IPS-18c (cell line): ENCODE data around the gene NAV3.

ENCODE experiments used
- H3K4me3 ChIP-seq: 2 replicates; pipeline ENCODE4 v1.7.0; 2013; ENCODE audit warnings: low read depth, mild to moderate bottlenecking, low read length, moderate library complexity; ENCODE audit not compliant: insufficient read depth
- H3K9me3 ChIP-seq: one replicate; pipeline ENCODE4 v1.6.1; 2013; ENCODE audit warnings: mild to moderate bottlenecking, low read length, moderate library complexity; ENCODE audit not compliant: control insufficient read depth, insufficient read depth

The NAV3 gene

DNA sequence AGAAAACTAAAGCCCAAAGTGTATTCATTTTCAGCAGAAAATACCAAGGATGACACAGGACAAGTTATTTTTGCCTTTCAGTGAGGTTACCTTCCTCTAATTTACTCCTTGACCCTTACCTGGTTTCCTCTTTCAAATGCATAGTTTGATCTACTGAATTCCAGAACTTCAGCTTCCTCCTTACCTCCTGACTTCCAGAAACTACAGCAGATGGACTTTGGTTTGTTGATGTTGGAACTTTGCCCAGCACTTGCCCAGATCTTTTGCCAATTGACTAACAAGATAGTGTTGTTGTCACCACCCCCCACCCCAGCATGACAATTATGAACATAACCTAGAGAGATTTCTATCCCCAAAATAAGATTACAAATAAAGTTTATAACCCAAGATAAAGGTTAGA, 63.2 kb downstream of the NAV3 start:
- Histone ChIP-seq H3K4me3 (no peak overlapping the region), H3K9me3 (no peaks in the 10 kb centered on the region)

DNA sequence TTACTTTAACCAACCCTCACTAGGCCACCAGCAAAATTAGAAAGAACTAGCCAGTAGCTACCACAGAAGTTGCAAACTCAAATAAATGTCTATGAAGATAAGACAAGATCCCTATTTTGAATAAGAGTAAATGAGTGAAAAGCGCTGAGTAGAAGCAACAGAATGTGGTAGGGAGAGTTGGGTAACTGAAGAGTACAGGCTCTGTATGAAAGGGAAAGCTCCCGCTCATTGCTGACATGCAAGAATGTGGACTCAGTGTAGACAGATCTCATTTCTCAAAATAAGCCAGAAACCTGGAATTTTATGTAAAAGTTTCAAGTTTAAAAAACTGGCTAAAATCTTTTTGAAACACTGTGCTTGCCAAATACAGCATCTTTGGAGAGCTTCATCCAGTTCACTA, 63.9 kb downstream of the NAV3 start:
- Histone ChIP-seq H3K9me3 (no peaks in the 10 kb centered on the region), H3K4me3 (no peak overlapping the region)

DNA sequence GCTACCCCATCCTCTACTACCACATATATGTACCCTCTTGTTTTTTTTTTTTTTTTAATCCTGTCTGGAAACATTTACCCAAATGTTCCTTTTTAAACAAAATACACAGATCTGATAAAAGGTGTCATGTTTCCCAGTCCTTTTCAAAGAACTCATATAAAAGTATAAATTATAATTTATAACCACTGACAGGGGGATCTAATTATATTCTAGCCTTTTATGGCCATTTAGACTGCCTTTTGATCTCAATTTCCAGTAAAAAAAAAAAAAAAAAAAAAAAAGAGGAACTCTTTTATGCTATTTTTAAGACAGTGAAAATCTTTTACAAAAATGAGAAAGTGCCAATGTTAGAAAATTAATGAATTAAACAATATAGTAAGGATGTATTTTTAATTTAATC, 65.0 kb downstream of the NAV3 start:
- Histone ChIP-seq H3K9me3 (no peaks in the 10 kb centered on the region), H3K4me3 (no peak overlapping the region)

DNA sequence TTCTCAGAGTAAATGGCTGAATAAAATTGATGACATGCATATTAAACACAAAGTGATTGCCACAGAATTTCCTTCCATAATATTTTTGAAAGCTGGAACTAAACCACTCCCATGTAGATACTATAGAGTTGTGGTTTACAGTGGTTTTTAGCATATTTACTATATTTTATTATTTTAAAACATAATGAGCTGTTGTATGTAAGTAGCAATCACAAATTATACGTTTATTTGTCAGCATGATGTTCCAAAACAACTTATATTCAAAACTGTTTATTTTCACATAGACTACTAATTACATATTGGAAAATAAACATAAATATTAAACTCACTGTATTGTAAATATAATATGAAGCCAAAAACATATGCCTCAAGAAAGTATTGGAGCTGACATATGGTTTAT, 77.2 kb downstream of the NAV3 start:
- Histone ChIP-seq H3K4me3 (no peak overlapping the region), H3K9me3 (no peaks in the 10 kb centered on the region)

DNA sequence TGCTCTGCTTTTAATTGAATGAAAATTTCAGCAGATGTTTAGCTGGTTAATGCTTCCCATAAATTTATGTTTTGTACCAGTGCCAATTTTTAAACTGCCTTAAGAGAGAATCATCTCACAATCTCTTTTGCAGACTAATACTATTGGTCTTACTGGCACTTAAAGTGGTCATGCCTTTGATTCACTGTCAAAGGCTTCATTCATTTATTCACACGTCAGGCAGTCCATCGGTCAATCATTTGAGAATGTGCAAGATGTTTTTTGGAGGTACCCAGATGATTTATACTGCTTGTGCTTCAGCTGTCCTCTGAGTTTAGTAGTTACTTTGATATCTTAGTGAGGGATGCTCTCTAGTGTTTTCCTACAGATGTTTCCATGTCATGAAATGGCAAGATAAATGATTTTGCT, 83.4 kb downstream of the NAV3 start:
- Histone ChIP-seq H3K9me3 (no peaks in the 10 kb centered on the region), H3K4me3 (no peak overlapping the region)

GRCh38 chr12:77915071-77915600, 84.4 kb downstream of the NAV3 start:
- Histone ChIP-seq H3K9me3 (no peaks in the 10 kb centered on the region), H3K4me3 (no peak overlapping the region)

GRCh38 chr12:77916276-77916675, 85.6 kb downstream of the NAV3 start:
- no peak overlapping the region for H3K4me3 ChIP-seq
- no peaks in the 10 kb centered on the region for H3K9me3 ChIP-seq

- Histone ChIP-seq H3K9me3 (no peaks in the 10 kb centered on the region), H3K4me3 (no peak overlapping the region)
These were observed 87.4 kb downstream of the NAV3 start for GRCh38 chr12:77918046-77918445.

DNA sequence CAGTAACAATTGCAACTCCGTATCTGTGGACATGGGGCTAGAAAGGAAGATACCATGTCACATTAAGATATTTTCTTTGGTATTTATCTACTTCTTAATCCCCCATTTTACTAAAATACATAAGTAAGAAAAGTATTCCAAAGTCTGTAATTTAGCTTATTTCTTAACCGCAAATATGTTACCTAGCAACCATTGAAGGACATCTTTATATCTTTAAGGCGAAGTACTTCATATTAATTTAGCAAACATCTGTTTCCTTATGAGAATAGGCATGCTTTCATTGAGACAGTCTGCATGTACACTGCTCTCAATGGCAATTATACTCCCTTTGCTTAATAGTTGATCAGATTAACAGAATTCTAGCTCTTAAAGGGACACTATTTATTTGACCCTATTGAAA, 88.8 kb downstream of the NAV3 start:
- Histone ChIP-seq H3K4me3 (no peak overlapping the region), H3K9me3 (no peaks in the 10 kb centered on the region)

DNA sequence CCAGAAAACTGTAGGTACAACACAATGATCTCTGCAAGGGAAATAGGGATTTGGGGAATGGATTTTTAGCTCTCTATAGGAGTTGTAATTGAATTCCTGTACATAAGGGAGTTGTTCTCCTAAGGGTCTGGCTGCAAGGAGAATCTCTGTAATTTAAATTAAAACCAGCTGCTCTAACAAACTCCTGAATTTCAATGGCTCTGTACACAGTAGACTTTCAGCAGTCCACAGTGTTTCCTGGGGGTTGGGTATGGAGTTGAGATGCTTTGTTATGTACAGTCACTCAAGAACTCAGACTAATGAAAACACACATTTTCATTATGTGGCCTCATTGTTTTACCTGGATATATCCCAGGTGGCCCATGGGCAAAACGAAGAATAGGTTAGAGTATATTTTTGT, 93.2 kb downstream of the NAV3 start:
- Histone ChIP-seq H3K9me3 (no peaks in the 10 kb centered on the region), H3K4me3 (no peak overlapping the region)

DNA sequence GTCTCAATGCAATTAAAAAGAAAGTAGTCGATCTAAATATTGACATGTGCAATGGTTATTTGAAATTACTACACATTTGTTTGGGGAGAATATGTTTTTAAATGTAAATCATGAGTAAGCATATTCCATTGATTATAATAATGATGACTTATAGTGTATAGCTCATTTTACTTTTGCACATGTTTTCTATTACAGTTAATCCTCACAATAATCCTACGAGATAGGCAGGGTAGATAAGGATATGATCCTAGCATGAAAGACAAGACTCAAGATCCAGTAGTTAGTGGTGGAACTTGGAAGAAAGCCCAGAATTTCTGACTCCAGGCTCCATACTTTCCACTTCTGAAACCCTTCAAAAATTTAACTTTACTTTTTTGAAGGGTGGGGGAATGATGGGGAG, 94.0 kb downstream of the NAV3 start:
- Histone ChIP-seq H3K4me3 (no peak overlapping the region), H3K9me3 (no peaks in the 10 kb centered on the region)

- Histone ChIP-seq H3K4me3 (no peak overlapping the region), H3K9me3 (no peaks in the 10 kb centered on the region)
These were observed 94.9 kb downstream of the NAV3 start for GRCh38 chr12:77925536-77926108.

- H3K9me3 ChIP-seq: no peaks in the 10 kb centered on the region
These were observed 97.4 kb downstream of the NAV3 start for GRCh38 chr12:77928078-77928477.

GRCh38 chr12:77932216-77932615, 101.5 kb downstream of the NAV3 start:
- no peaks in the 10 kb centered on the region for H3K9me3 ChIP-seq

More at GRCh38 chr12:77928078-77928477, 97.4 kb downstream of the NAV3 start:
- H3K4me3 ChIP-seq: no peak overlapping the region

DNA sequence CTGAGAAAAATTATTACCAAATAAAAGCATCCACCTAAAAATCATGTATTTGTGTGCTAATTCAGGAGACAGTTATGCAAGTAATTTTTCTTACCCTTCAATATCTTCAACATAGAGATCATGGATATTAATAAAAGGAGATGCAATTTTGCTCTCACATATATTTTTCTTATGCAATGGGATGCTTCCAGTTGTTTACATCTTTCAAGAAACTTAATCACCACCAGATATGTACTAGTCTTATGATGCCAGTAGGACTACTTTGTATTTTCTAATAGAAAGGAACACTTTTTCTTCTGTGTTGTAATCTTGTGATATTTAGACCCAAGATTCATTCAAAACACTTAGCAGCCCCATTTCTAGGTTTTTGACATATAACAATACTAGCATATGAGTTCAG, 107.6 kb downstream of the NAV3 start:
- Histone ChIP-seq H3K9me3 (no peaks in the 10 kb centered on the region), H3K4me3 (no peak overlapping the region)

More at GRCh38 chr12:77932216-77932615, 101.5 kb downstream of the NAV3 start:
- H3K4me3 ChIP-seq: no peak overlapping the region

DNA sequence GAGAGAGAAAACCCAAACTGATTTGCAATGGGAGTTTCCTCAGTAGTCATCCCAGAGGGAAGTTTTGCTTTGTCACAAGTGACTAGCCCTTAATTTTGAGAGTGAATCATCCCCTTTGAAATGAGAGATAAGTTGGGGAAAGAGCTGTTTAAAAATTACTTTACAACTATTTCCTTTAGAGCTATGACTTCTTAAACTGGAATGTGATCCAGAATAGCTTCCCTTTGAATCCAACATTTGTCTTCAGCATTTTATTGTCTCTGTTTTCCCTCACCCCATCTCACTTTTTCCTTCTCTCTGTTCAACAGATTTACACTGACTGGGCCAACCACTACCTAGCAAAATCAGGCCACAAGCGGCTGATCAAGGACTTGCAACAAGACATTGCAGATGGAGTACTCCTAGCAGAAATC, 109.3 kb downstream of the NAV3 start:
- Histone ChIP-seq H3K9me3 (no peaks in the 10 kb centered on the region), H3K4me3 (no peak overlapping the region)

GRCh38 chr12:77940567-77940966, 109.9 kb downstream of the NAV3 start:
- H3K4me3 ChIP-seq: no peak overlapping the region
- H3K9me3 ChIP-seq: no peaks in the 10 kb centered on the region

GRCh38 chr12:77941401-77941800, 110.7 kb downstream of the NAV3 start:
- no peak overlapping the region for H3K4me3 ChIP-seq

DNA sequence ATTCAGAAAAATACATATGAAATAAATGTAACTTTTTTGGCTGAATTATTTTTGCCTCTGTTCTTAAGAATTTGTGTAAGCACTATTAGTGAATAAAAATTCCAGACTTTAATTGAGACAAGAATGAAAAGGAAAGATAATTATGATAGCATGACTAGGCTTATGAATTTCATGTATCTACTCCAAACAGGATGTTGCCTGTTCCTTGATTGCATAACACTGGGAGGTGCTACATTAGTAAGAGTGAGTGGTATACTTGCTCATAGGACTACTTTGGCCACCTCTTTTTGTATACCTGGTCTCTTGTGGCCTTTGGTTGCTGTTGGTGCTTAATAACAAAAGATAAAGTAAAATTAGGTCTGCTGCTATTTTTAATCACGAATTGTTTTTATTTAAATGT, 112.8 kb downstream of the NAV3 start:
- Histone ChIP-seq H3K4me3 (no peak overlapping the region), H3K9me3 (no peaks in the 10 kb centered on the region)

More at GRCh38 chr12:77941401-77941800, 110.7 kb downstream of the NAV3 start:
- no peaks in the 10 kb centered on the region for H3K9me3 ChIP-seq
